Measurements from ENCODE around the gene ATAT1.

The ATAT1 gene

GRCh38 chr6:30601815-30602641 lies 24.6 kb upstream of the ATAT1 start:
- no peak for TF ChIP-seq TAF1 (IDR thresholded peaks at IDR 0.05; ENCODE audit: low read depth)
- TF ChIP-seq EGR1 (IDR thresholded peaks at IDR 0.05) = no peak
- TF ChIP-seq CEBPB (IDR thresholded peaks at IDR 0.05) = no peak
- TF ChIP-seq TEAD4 (IDR thresholded peaks at IDR 0.05) = no peak
- no peak for TF ChIP-seq NFIC (IDR thresholded peaks at IDR 0.05)
- no peak for TF ChIP-seq TCF12 (IDR thresholded peaks at IDR 0.05; ENCODE audit: low read depth)
- no peak for TF ChIP-seq REST (IDR thresholded peaks at IDR 0.05; ENCODE audit: low read depth)
- TF ChIP-seq RAD21 (IDR thresholded peaks at IDR 0.05; ENCODE audit: low read depth) = no peak
- no peak for TF ChIP-seq MAX (IDR thresholded peaks at IDR 0.05)
- no peak for TF ChIP-seq ZBTB7A (IDR thresholded peaks at IDR 0.05; ENCODE audit: low read depth)
- TF ChIP-seq, protein P1, sequence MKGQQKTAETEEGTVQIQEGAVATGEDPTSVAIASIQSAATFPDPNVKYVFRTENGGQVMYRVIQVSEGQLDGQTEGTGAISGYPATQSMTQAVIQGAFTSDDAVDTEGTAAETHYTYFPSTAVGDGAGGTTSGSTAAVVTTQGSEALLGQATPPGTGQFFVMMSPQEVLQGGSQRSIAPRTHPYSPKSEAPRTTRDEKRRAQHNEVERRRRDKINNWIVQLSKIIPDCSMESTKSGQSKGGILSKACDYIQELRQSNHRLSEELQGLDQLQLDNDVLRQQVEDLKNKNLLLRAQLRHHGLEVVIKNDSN (IDR thresholded peaks at IDR 0.05) = no peak

GRCh38 chr6:30603961-30604360 lies 22.7 kb upstream of the ATAT1 start:
- no peak for TF ChIP-seq TEAD4 (IDR thresholded peaks at IDR 0.05)
- TF ChIP-seq FOXM1 (IDR thresholded peaks at IDR 0.05; ENCODE audit: borderline replicate concordance, low read depth) = no peak
- TF ChIP-seq EP300 (IDR thresholded peaks at IDR 0.05; ENCODE audit: borderline replicate concordance) = no peak
- no peak for TF ChIP-seq REST (IDR thresholded peaks at IDR 0.05; ENCODE audit: low read depth)
- no peak for TF ChIP-seq CREB1 (IDR thresholded peaks at IDR 0.05; ENCODE audit: low read depth)
- no peak for TF ChIP-seq ZBTB7A (IDR thresholded peaks at IDR 0.05; ENCODE audit: low read depth)
- TF ChIP-seq YY1 (IDR thresholded peaks at IDR 0.05; ENCODE audit: low read depth) = no peak
- TF ChIP-seq TCF12 (IDR thresholded peaks at IDR 0.05; ENCODE audit: low read depth) = no peak
- no peak for TF ChIP-seq TAF1 (IDR thresholded peaks at IDR 0.05; ENCODE audit: low read depth)
- no peak for TF ChIP-seq CEBPB (IDR thresholded peaks at IDR 0.05)
- no peak for TF ChIP-seq RAD21 (IDR thresholded peaks at IDR 0.05; ENCODE audit: low read depth)
- no peak for TF ChIP-seq NFIC (IDR thresholded peaks at IDR 0.05)
- no peak for TF ChIP-seq EGR1 (IDR thresholded peaks at IDR 0.05)
- TF ChIP-seq, protein P1 (IDR thresholded peaks at IDR 0.05) = no peak
- no peak for TF ChIP-seq MAX (IDR thresholded peaks at IDR 0.05)

DNA sequence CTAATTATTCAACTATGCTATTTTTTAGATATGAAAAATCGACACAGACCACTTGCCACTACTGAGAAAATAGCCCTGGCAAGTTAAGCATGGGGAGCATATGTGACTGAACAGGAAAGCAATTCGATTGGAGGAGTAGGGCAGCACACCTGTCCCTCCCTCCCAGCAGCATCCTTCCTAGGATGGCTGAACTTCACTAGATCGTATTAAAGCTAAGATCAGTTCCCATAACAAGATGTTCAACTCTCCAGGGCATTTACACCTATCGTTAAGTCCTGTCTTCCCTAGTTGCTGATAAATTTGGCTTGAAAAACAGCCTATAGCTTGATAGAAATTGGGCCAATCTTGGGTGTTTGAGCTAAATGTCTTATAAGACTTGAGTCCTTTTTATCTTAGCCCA lies 16.6 kb upstream of the ATAT1 start:
- TF ChIP-seq CREB1 (IDR thresholded peaks at IDR 0.05; ENCODE audit: low read depth) (no peak), CEBPB (IDR thresholded peaks at IDR 0.05) (no peak), TCF12 (IDR thresholded peaks at IDR 0.05; ENCODE audit: low read depth) (no peak), ZBTB7A (IDR thresholded peaks at IDR 0.05; ENCODE audit: low read depth) (no peak), TEAD4 (IDR thresholded peaks at IDR 0.05) (no peak), NFIC (IDR thresholded peaks at IDR 0.05) (no peak), EGR1 (IDR thresholded peaks at IDR 0.05) (no peak), MAX (IDR thresholded peaks at IDR 0.05) (no peak), FOXM1 (IDR thresholded peaks at IDR 0.05; ENCODE audit: borderline replicate concordance, low read depth) (no peak), TAF1 (IDR thresholded peaks at IDR 0.05; ENCODE audit: low read depth) (no peak), YY1 (IDR thresholded peaks at IDR 0.05; ENCODE audit: low read depth) (no peak), EP300 (IDR thresholded peaks at IDR 0.05; ENCODE audit: borderline replicate concordance) (no peak), REST (IDR thresholded peaks at IDR 0.05; ENCODE audit: low read depth) (no peak), RAD21 (IDR thresholded peaks at IDR 0.05; ENCODE audit: low read depth) (no peak)
- TF ChIP-seq, protein P1 (IDR thresholded peaks at IDR 0.05) = no peak
